ENCODE measurements around the gene CAPN1.

GRCh38 chr11:65181569-65182257, at the start of gene CAPN1:
- TF ChIP-seq POLR2AphosphoS5 (IDR thresholded peaks at IDR 0.05) (peak; percentile 36 to 53 (median 53)), POLR2A (IDR thresholded peaks at IDR 0.05) (no peak)
